ENCODE measurements around the gene UVSSA.
"Not testable (repeated sequence)": the region's sequence is repeated elsewhere in the genome, so short reads cannot be mapped to it uniquely, and the experiment has no call there.

The UVSSA gene

GRCh38 chr4:1364748-1365147 is 17.7 kb downstream of the UVSSA start:
- DNase-seq (ENCODE audit: low read depth) = no peak

- no peak for DNase-seq (ENCODE audit: low read depth)
These were observed 18.5 kb downstream of the UVSSA start for GRCh38 chr4:1365271-1366178.

GRCh38 chr4:1366371-1367229 is 19.6 kb downstream of the UVSSA start:
- no peak for DNase-seq (ENCODE audit: low read depth)

DNA sequence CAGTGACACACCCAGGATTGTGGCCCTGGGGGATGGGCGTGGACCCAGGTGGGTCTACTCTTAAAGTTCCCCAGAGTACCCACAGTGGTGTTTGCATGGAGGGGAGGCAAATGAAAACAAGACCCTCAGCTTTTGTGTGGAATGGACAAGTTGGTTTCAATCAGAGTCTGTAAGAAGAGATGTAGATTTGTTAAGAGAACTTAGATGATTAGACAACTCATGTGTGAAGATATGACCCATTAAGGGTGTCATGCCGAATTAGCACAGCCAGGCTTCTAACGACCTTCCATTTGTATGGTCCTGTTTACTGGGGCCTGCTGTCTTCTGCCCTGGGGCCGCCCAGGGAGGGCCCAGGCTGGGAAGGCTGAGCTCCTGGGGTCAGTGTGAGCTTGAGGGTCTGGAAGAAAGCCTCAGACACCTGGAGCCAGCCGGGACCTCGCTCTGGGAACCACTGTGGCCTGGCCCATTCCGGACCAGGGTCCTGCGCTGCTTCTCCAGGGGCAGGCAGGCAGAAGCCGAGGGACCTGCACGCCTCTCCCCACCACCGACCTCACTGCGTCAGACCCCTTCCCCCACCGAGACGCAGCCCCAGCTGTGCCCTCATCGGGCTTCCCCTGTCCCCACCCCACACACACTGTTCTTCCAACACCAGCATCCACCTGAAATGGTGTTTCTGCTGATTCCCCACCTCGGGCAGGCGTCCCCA is 20.4 kb downstream of the UVSSA start:
- no peak for DNase-seq (ENCODE audit: low read depth)

DNA sequence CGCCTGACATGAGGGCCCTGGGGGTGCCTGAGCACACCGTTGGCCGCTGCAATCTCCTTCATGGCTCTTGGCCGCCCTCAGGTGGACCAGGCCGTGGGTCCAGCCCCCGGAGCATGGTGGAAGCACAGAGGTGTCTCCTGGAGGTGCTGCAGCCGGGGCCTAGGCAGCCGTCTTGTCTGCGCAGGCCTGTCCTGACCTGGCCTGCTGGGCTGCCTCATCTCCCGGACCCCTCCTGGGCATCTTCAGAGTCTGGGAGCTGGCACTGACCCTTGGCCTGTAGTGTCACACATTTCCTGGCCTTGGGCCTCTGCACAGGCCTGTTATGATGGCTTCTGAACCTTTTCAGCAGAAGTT is 20.9 kb downstream of the UVSSA start:
- DNase-seq (ENCODE audit: low read depth) = no peak

- no peak for DNase-seq (ENCODE audit: low read depth)
These were observed 21.5 kb downstream of the UVSSA start for GRCh38 chr4:1368421-1369090.

- DNase-seq (ENCODE audit: low read depth) = no peak
These were observed 22.1 kb downstream of the UVSSA start for GRCh38 chr4:1369091-1369450.

- no peak for DNase-seq (ENCODE audit: low read depth)
These were observed 22.6 kb downstream of the UVSSA start for GRCh38 chr4:1369479-1370079.

DNA sequence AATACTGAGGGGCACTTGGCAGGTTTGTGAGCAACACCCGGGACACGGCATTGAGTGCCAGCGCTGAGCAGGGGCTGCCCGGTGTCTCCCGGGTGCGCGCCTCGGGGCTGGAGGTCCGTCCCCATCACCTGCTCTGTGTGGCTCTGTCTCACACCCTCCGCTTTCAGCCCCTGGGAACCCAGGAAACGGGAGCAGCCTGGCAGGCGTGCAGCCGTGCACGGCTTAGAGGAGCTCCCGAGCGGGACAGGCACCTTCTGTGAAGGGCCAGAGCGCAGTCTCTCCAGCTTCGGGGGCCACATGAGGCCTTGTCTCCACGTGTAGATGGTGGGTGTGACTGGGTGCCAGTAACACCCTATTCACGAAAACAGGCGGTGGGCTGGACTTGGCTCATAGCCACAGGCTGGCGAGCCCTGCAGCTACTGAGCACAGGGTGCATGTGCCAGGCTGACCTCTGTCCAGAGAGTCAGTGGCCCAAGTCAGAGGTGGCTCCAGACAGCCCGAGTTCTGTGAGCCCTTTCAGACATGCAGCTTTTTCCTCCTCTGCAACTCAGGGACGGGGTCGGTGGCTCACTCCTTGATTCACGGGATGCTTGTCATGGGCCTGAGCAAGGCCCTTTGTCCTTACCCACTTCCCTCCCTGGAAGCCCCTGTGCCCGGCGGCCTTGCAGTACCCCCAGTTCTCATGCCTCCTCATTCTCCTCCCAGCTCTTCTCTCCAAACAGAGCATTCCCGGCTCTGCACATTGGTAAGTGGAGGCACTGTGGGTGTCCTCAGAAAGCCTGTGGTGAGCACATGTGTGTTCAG is 23.5 kb downstream of the UVSSA start:
- no peak for DNase-seq (ENCODE audit: low read depth)

DNA sequence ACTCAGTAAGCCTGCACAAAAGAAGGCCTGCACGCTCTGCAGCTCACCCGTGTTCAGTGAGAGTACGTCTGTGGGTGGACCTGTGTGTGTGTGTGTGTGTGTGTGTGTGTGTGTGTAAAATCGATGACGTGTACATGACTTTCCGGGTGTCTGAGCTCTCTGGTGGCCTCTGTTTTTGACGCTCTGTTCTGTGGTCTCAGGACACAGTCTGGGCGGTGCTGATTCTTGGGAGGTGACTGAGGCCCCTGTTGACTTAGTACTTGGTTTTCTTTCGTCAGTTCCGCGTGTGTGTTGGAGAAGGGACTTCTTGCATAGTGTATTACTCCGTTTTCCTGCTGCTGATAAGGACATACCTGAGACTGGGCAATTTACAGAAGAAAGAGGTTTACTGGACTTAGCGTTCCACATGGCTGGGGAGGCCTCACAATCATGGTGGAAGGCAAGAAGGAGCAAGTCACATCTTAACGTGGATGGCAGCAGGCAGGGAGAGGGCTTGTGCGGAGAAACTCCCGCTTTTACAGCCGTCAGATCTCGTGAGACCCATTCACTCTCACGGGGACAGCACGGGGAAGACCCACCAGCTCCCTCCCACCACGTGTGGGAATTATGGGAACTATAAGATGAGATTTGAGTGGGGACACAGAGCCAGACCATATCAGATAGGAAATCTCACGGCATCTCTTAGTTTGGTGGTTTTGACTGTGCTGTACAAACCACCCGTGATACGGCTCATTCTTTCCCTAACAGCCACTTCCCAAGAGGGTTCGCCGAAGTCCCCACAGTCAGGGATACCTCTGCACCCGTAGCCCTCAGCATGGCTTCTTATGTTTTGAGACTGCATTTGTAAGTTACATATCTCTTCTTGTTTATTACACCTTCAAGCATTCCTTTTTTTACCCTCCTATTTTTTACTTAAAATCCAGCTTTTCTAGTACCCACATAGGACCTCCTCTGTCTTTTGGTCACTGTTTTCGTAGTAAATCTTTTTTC is 24.5 kb downstream of the UVSSA start:
- no peak for DNase-seq (ENCODE audit: low read depth)

GRCh38 chr4:1372576-1372975 is 25.6 kb downstream of the UVSSA start:
- DNase-seq (ENCODE audit: low read depth) = not testable (repeated sequence)

DNA sequence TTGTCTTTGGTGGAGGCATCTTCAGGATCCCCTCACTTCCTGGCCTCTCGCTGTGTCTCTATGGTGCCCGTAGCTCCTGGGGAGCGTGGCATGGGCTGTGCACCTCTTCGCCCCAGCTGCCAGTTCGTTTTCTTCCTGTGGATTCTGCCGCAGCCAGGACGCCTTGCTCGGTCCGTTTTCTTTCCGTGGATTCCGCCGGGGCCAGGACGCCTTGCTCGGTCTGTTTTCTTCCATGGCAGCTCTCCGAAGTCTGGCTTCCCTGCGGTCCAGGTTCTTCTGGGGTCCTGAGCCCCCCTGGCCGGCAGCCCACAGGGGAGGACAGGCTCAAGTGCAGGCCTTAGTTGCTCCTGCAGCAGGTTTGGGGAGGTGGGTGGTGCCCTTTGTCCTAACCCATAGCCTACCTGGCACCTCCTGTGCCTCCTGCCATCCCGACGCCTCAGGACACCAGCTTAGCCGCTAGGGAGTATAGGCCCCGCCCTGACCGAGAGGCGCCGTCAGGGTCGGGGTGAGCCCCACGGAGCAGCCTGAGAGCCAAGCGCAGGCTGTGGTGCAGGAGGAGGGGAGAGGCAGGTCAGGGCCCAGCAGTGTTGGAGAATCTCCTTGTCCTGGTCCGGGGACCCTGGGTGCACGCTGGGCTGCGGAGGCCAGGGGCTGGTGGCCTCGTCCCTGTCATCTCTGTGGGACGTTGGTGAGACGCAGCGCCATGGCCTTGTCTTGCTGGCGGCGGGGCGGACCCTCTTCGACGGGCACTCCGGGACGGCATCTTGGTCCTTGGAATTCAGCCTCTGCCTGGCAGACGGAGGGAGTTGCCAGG is 27.1 kb downstream of the UVSSA start:
- no peak for DNase-seq (ENCODE audit: low read depth)

DNA sequence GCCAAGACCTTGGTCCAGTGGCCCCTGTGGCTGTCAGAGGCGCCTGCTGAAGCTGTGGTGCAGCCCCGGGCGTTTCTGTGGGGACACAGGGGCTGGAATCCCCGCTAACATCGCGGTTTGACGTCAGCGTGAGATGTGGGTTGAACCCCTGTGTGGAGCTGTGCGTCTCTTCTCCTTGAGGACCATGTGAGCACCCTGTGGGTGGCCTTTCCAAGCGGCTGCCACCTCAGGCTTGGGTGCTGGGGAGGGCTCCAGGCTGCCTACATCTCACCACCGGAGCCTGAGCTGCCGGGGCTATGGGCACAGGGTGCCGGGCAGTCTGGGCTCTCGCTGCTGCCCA is 27.7 kb downstream of the UVSSA start:
- DNase-seq (ENCODE audit: low read depth) = no peak

- DNase-seq (ENCODE audit: low read depth) = no peak
These were observed 28.2 kb downstream of the UVSSA start for GRCh38 chr4:1375051-1375721.

DNA sequence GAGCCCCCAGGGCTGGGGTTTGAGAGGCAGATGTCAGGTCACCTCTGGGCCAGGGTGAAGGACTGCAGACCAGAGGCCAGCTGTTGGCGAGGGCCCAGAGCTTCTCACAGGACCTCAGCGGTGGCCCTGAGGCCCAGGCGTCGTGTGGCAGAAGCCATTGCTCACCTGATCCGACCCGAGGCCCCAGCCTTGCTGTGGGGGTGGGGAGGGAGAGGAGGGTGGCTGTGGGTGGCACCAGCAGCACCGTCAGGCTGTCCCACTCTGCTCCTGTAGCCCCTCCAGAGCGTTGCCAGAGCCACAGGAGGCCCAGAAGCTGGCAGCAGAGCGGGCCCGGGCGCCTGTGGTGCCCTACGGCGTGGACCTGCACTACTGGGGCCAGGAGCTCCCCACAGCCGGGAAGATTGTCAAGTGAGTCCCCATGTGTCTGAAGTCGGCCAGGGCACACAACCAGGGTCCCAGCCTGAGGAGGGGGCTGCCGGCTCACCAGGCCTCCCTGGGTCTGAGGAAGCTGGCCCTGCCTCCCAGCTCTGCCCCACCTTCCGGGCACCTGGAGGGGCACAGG is 28.8 kb downstream of the UVSSA start:
- no peak for DNase-seq (ENCODE audit: low read depth)

- no peak for DNase-seq (ENCODE audit: low read depth)
These were observed 29.4 kb downstream of the UVSSA start for GRCh38 chr4:1376391-1376840.

DNA sequence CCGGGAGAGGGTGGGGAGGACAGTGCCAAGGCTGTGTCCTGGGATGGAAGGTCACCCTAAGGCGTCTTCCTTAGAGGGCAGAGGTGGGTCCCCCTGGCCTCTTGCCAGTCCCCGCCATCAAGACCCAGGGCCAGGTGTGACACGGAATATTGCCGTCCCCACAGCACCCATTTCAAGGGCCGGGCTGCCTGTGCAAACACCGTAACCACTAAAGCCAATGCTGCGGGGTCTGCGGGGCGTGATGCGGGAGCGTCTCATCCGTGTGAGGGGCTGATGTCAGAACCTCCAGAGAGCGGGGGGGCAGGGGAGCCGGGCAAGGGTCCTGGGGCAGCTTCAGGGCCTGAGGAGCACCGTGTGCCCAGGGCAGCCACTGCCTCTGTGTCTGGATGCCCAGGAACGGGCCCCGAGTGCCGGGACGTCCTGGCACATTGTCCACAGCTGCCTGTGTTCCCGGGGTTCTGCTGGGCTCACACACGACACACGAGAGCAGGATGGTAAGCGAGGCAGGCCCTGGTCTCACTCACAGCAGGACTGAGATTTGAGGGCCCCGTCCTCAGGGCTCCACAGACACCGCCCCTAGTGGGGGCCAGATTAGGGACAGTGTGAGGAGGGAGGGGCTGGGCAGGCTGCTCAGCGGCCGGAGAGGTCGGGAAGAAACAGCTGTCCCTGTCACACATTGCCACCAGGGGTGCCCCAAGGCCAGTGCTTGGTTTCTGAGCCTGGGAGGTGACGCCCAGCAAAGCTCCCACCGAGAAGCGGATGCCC is 30.0 kb downstream of the UVSSA start:
- no peak for DNase-seq (ENCODE audit: low read depth)

Data from activated T-cell treated with anti-CD3 and anti-CD28 coated beads for 1 hour (primary cell).